GM12878 (cell line): ENCODE measurements around the gene ASB8.

Experiments used
- CHD1 ChIP-seq: IDR thresholded peaks from 2 replicates; pipeline ENCODE4 v1.6.1; 2012; ENCODE audit warnings: low read depth, low read length, improper control_type of control experiment
- CTCF ChIP-seq, 3 experiments: IDR thresholded peaks in 2 of 3; conservative IDR thresholded peaks in 1 of 3; 2 replicates each; pipeline ENCODE4 v1.5.1; 2011; ENCODE audit warnings: low read depth in 3 of 3, low read length in 3 of 3, mild to moderate bottlenecking in 3 of 3, control low read depth in 2 of 3, moderate library complexity in 2 of 3, inconsistent platforms in 1 of 3, mixed read lengths in 1 of 3; ENCODE audit not compliant: control insufficient read depth in 2 of 3, insufficient read depth in 1 of 3; ENCODE audit errors: extremely low read depth in 1 of 3
- POU2F2 ChIP-seq: IDR thresholded peaks from 3 replicates; pipeline ENCODE4 v1.6.1; 2011; ENCODE audit warnings: low read depth, mild to moderate bottlenecking, low read length, borderline replicate concordance
- RAD51 ChIP-seq: fragments of 450-650 bp; IDR thresholded peaks from 2 replicates; pipeline ENCODE4 v1.6.1; 2016; ENCODE audit warnings: moderate library complexity, mild to moderate bottlenecking, inconsistent platforms
- SMC3 ChIP-seq: IDR thresholded peaks from 2 replicates; pipeline ENCODE4 v1.6.1; 2011; ENCODE audit warnings: low read length, improper control_type of control experiment, borderline replicate concordance
- SP1 ChIP-seq: IDR thresholded peaks from one replicate; pipeline ENCODE4 v1.6.1; 2011; ENCODE audit warnings: low read depth, low read length
- SREBF1 ChIP-seq: IDR thresholded peaks from 2 replicates; pipeline ENCODE4 v1.6.1; 2012; ENCODE audit warnings: mild to moderate bottlenecking, low read length
- SRF ChIP-seq, 2 experiments: IDR thresholded peaks; 2 replicates each; pipeline ENCODE4 v1.6.1; 2011; ENCODE audit warnings: low read depth in 2 of 2, low read length in 2 of 2, mild to moderate bottlenecking in 1 of 2, moderate library complexity in 1 of 2
- TCF12 ChIP-seq: IDR thresholded peaks from 2 replicates; pipeline ENCODE4 v1.6.1; 2011; ENCODE audit warnings: low read depth, mild to moderate bottlenecking, low read length
- YBX1 ChIP-seq: fragments of 450-650 bp; IDR thresholded peaks from 2 replicates; pipeline ENCODE4 v1.6.1; 2016; ENCODE audit warnings: antibody characterized with exemption
- TF ChIP-seq, protein P1 (sequence below): IDR thresholded peaks from 2 replicates; pipeline ENCODE4 v1.6.1; 2012; ENCODE audit warnings: mild to moderate bottlenecking, low read depth, low read length
- TF ChIP-seq, protein P2 (sequence below): fragments of 450-650 bp; IDR thresholded peaks from 2 replicates; pipeline ENCODE4 v1.6.1; 2016; ENCODE audit warnings: mild to moderate bottlenecking

DNA sequence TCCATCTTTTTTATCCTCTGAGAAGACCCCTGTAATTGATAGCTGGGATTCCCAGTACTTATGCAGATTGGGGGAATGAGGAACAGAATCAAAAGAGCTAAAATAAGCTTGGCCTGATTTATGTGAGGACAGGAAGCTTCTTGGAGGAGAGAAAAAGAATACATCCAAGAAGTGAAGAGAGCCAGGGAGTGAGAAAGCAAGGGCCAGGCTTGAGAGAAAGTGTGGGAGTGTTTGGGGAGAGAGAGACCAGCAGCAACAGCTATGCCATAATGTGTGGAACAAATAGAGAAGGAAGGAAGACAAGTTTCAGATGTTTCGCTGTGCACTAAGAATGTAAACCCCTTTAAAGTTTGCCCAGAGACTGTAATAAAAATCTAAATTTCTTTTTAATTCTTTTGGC, 22.2 kb upstream of the ASB8 start:
- TF ChIP-seq POU2F2 (no peak), CTCF (IDR thresholded peaks at IDR 0.05 in 2 of 3, conservative IDR thresholded peaks at IDR 0.05 in 1 of 3; ENCODE audit: control insufficient read depth in 2 of 3, extremely low read depth in 1 of 3, insufficient read depth in 1 of 3, low read depth in 3 of 3, low read length in 3 of 3) (no peak), SP1 (no peak), RAD51 (no peak), CHD1 (no peak), SMC3 (no peak), SREBF1 (no peak), TCF12 (no peak), SRF (IDR thresholded peaks at IDR 0.05; ENCODE audit: low read depth in 2 of 2, low read length in 2 of 2) (no peak), YBX1 (no peak)
- TF ChIP-seq, protein P1, sequence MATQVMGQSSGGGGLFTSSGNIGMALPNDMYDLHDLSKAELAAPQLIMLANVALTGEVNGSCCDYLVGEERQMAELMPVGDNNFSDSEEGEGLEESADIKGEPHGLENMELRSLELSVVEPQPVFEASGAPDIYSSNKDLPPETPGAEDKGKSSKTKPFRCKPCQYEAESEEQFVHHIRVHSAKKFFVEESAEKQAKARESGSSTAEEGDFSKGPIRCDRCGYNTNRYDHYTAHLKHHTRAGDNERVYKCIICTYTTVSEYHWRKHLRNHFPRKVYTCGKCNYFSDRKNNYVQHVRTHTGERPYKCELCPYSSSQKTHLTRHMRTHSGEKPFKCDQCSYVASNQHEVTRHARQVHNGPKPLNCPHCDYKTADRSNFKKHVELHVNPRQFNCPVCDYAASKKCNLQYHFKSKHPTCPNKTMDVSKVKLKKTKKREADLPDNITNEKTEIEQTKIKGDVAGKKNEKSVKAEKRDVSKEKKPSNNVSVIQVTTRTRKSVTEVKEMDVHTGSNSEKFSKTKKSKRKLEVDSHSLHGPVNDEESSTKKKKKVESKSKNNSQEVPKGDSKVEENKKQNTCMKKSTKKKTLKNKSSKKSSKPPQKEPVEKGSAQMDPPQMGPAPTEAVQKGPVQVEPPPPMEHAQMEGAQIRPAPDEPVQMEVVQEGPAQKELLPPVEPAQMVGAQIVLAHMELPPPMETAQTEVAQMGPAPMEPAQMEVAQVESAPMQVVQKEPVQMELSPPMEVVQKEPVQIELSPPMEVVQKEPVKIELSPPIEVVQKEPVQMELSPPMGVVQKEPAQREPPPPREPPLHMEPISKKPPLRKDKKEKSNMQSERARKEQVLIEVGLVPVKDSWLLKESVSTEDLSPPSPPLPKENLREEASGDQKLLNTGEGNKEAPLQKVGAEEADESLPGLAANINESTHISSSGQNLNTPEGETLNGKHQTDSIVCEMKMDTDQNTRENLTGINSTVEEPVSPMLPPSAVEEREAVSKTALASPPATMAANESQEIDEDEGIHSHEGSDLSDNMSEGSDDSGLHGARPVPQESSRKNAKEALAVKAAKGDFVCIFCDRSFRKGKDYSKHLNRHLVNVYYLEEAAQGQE = no peak
- TF ChIP-seq, protein P2, sequence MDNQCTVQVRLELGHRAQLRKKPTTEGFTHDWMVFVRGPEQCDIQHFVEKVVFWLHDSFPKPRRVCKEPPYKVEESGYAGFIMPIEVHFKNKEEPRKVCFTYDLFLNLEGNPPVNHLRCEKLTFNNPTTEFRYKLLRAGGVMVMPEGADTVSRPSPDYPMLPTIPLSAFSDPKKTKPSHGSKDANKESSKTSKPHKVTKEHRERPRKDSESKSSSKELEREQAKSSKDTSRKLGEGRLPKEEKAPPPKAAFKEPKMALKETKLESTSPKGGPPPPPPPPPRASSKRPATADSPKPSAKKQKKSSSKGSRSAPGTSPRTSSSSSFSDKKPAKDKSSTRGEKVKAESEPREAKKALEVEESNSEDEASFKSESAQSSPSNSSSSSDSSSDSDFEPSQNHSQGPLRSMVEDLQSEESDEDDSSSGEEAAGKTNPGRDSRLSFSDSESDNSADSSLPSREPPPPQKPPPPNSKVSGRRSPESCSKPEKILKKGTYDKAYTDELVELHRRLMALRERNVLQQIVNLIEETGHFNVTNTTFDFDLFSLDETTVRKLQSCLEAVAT = no peak
